ENCODE data around the gene PDE5A. TPM values are rescaled to one million over a fixed set of nuclear protein-coding genes. Genes with fewer than 3 reads are reported as not detected.
"Not testable (repeated sequence)": the region's sequence is repeated elsewhere in the genome, so short reads cannot be mapped to it uniquely, and the experiment has no call there.

PDE5A gene
- total and polyA plus RNA-seq, 2 experiments from 2014 or later, result 8.0 to 13.8 TPM

GRCh38 chr4:119479180-119479808, 149.3 kb downstream of the PDE5A start:
- H3K4me3 ChIP-seq, result no peak overlapping the region
- no peak overlapping the region for H3K27ac ChIP-seq
- 98% methylated on average over 2 of the region's 2 CpGs for whole genome bisulfite sequencing, 2 experiments (ENCODE audit: low coverage in 1 of 2, low lambda C conversion rate in 2 of 2, missing lambda C conversion rate in 2 of 2)
- H3K27me3 ChIP-seq (replicated peaks; ENCODE audit: insufficient read depth), result no peaks in the 10 kb centered on the region
- no peak for TF ChIP-seq EZH2phosphoT487 (IDR thresholded peaks at IDR 0.05; ENCODE audit: insufficient read depth, low read depth)
- TF ChIP-seq EZH2 (IDR thresholded peaks at IDR 0.05; ENCODE audit: insufficient read depth, poor library complexity, severe bottlenecking), result no peak
- DNase-seq, result no peak
- H3K36me3 ChIP-seq (ENCODE audit: low read depth), result peaks cover 27% of the 10 kb centered on the region
- in situ Hi-C loops (cut with MboI), result no loop called here
- H3K4me2 ChIP-seq (ENCODE audit: unreplicated experiment), result no peak overlapping the region
- H3K9ac ChIP-seq, result no peak overlapping the region
- H3F3A ChIP-seq (ENCODE audit: insufficient read depth), result no peaks in the 10 kb centered on the region
- no peak overlapping the region for H2AFZ ChIP-seq
- H3K79me2 ChIP-seq (ENCODE audit: insufficient read depth), result no peaks in the 10 kb centered on the region
- H3K4me1 ChIP-seq (ENCODE audit: insufficient read depth), result no peaks in the 10 kb centered on the region
- H4K20me1 ChIP-seq (ENCODE audit: insufficient read depth), result no peaks in the 10 kb centered on the region
- no peaks in the 10 kb centered on the region for H3K9me3 ChIP-seq (ENCODE audit: low read depth)
- H3K9me2 ChIP-seq (ENCODE audit: insufficient read depth), result no peaks in the 10 kb centered on the region

- Histone ChIP-seq H3K36me3 (ENCODE audit: low read depth) (peaks cover 25% of the 10 kb centered on the region), H3K79me2 (ENCODE audit: insufficient read depth) (no peaks in the 10 kb centered on the region), H3K4me1 (ENCODE audit: insufficient read depth) (no peaks in the 10 kb centered on the region), H3K27ac (no peak overlapping the region), H3K9me2 (ENCODE audit: insufficient read depth) (no peaks in the 10 kb centered on the region), H2AFZ (no peak overlapping the region), H3K9ac (no peak overlapping the region), H3K9me3 (ENCODE audit: low read depth) (no peaks in the 10 kb centered on the region), H3K4me3 (no peak overlapping the region), H4K20me1 (ENCODE audit: insufficient read depth) (no peaks in the 10 kb centered on the region), H3F3A (ENCODE audit: insufficient read depth) (no peaks in the 10 kb centered on the region), H3K27me3 (replicated peaks; ENCODE audit: insufficient read depth) (no peaks in the 10 kb centered on the region), H3K4me2 (ENCODE audit: unreplicated experiment) (no peak overlapping the region)
- in situ Hi-C loops (cut with MboI), result no loop called here
- TF ChIP-seq EZH2phosphoT487 (IDR thresholded peaks at IDR 0.05; ENCODE audit: insufficient read depth, low read depth), result no peak
- no peak for TF ChIP-seq EZH2 (IDR thresholded peaks at IDR 0.05; ENCODE audit: insufficient read depth, poor library complexity, severe bottlenecking)
- DNase-seq, result peak; percentile 16
Observed at GRCh38 chr4:119478446-119479179, 150.0 kb downstream of the PDE5A start.

GRCh38 chr4:119477412-119478053, 151.1 kb downstream of the PDE5A start:
- no peak overlapping the region for H3K4me3 ChIP-seq
- peaks cover 22% of the 10 kb centered on the region for H3K36me3 ChIP-seq (ENCODE audit: low read depth)
- no peaks in the 10 kb centered on the region for H3K9me3 ChIP-seq (ENCODE audit: low read depth)
- peak; percentile 9 for DNase-seq
- H3K9me2 ChIP-seq (ENCODE audit: insufficient read depth), result no peaks in the 10 kb centered on the region
- TF ChIP-seq EZH2 (IDR thresholded peaks at IDR 0.05; ENCODE audit: insufficient read depth, poor library complexity, severe bottlenecking), result no peak
- no peak for TF ChIP-seq EZH2phosphoT487 (IDR thresholded peaks at IDR 0.05; ENCODE audit: insufficient read depth, low read depth)
- no peaks in the 10 kb centered on the region for H3K27me3 ChIP-seq (replicated peaks; ENCODE audit: insufficient read depth)
- no peak overlapping the region for H3K4me2 ChIP-seq (ENCODE audit: unreplicated experiment)
- H2AFZ ChIP-seq, result no peak overlapping the region
- H3K9ac ChIP-seq, result no peak overlapping the region
- H3K79me2 ChIP-seq (ENCODE audit: insufficient read depth), result no peaks in the 10 kb centered on the region
- H3K4me1 ChIP-seq (ENCODE audit: insufficient read depth), result no peaks in the 10 kb centered on the region
- H4K20me1 ChIP-seq (ENCODE audit: insufficient read depth), result no peaks in the 10 kb centered on the region
- H3K27ac ChIP-seq, result no peak overlapping the region
- H3F3A ChIP-seq (ENCODE audit: insufficient read depth), result no peaks in the 10 kb centered on the region
- in situ Hi-C loops (cut with MboI), result no loop called here

GRCh38 chr4:119471259-119471658, 157.3 kb downstream of the PDE5A start:
- H3K27me3 ChIP-seq (replicated peaks; ENCODE audit: insufficient read depth), result no peaks in the 10 kb centered on the region
- no peaks in the 10 kb centered on the region for H3K79me2 ChIP-seq (ENCODE audit: insufficient read depth)
- no peaks in the 10 kb centered on the region for H3K4me1 ChIP-seq (ENCODE audit: insufficient read depth)
- in situ Hi-C loops (cut with MboI), result no loop called here
- no peaks in the 10 kb centered on the region for H4K20me1 ChIP-seq (ENCODE audit: insufficient read depth)
- TF ChIP-seq EZH2 (IDR thresholded peaks at IDR 0.05; ENCODE audit: insufficient read depth, poor library complexity, severe bottlenecking) (no peak), EZH2phosphoT487 (IDR thresholded peaks at IDR 0.05; ENCODE audit: insufficient read depth, low read depth) (no peak)
- DNase-seq, result no peak
- no peak overlapping the region for H3K27ac ChIP-seq
- no peaks in the 10 kb centered on the region for H3K9me2 ChIP-seq (ENCODE audit: insufficient read depth)
- no peaks in the 10 kb centered on the region for H3K9me3 ChIP-seq (ENCODE audit: low read depth)
- no peak overlapping the region for H3K9ac ChIP-seq
- H3K36me3 ChIP-seq (ENCODE audit: low read depth), result no peaks in the 10 kb centered on the region; the same call in 1 of the 2 replicates
- no peak overlapping the region for H3K4me3 ChIP-seq
- H3F3A ChIP-seq (ENCODE audit: insufficient read depth), result no peaks in the 10 kb centered on the region
- WGBS, 2 experiments (ENCODE audit: low coverage in 1 of 2, low lambda C conversion rate in 2 of 2, missing lambda C conversion rate in 2 of 2), result 97% methylated on average over 3 of the region's 3 CpGs
- no peak overlapping the region for H2AFZ ChIP-seq
- no peak overlapping the region for H3K4me2 ChIP-seq (ENCODE audit: unreplicated experiment)

- H3K4me3 ChIP-seq; H3K9me3 ChIP-seq (ENCODE audit: low read depth); H3K4me1 ChIP-seq (ENCODE audit: insufficient read depth); DNase-seq; H3K27me3 ChIP-seq (replicated peaks; ENCODE audit: insufficient read depth); H3K36me3 ChIP-seq (ENCODE audit: low read depth); H3K27ac ChIP-seq; H3K9me2 ChIP-seq (ENCODE audit: insufficient read depth); H3F3A ChIP-seq (ENCODE audit: insufficient read depth); H3K79me2 ChIP-seq (ENCODE audit: insufficient read depth); in situ Hi-C loops (cut with MboI); H4K20me1 ChIP-seq (ENCODE audit: insufficient read depth); H2AFZ ChIP-seq; H3K4me2 ChIP-seq (ENCODE audit: unreplicated experiment); H3K9ac ChIP-seq: not testable (repeated sequence)
Observed at GRCh38 chr4:119470737-119471063, 157.9 kb downstream of the PDE5A start.

GRCh38 chr4:119470021-119470736, 158.4 kb downstream of the PDE5A start:
- H3F3A ChIP-seq (ENCODE audit: insufficient read depth); H3K4me3 ChIP-seq; H4K20me1 ChIP-seq (ENCODE audit: insufficient read depth); H3K9me2 ChIP-seq (ENCODE audit: insufficient read depth); H3K9ac ChIP-seq; H3K4me2 ChIP-seq (ENCODE audit: unreplicated experiment); H2AFZ ChIP-seq; H3K27me3 ChIP-seq (replicated peaks; ENCODE audit: insufficient read depth); H3K9me3 ChIP-seq (ENCODE audit: low read depth); H3K79me2 ChIP-seq (ENCODE audit: insufficient read depth); H3K4me1 ChIP-seq (ENCODE audit: insufficient read depth); H3K36me3 ChIP-seq (ENCODE audit: low read depth); in situ Hi-C loops (cut with MboI); H3K27ac ChIP-seq: not testable (repeated sequence)
- peak; percentile 52 for DNase-seq
- 53 to 55% methylated on average over 2 of the region's 2 CpGs for WGBS, 2 experiments (ENCODE audit: low coverage in 1 of 2, low lambda C conversion rate in 2 of 2, missing lambda C conversion rate in 2 of 2)

Data from GM23248 (cell line).